KMS-11 (cell line): ENCODE measurements around the gene ERI3.
A peak's percentile ranks its signal among the peaks of the same experiment; 100 is the strongest.

ENCODE experiments used
- H2AFZ ChIP-seq: fragments of 200-600 bp; sonication (generic); 2 replicates; pipeline ENCODE4 v1.6.1; 2016; ENCODE audit warnings: antibody characterized with exemption, mixed run types, low read depth
- H3K27ac ChIP-seq: fragments of 200-600 bp; sonication (generic); 2 replicates; pipeline ENCODE4 v1.6.1; 2016; ENCODE audit warnings: mild to moderate bottlenecking, mixed run types
- H3K27me3 ChIP-seq: fragments of 200-600 bp; sonication (generic); 2 replicates; pipeline ENCODE4 v1.6.1; 2017; ENCODE audit warnings: mild to moderate bottlenecking, low read depth, mixed run types, moderate library complexity; ENCODE audit not compliant: insufficient read depth
- H3K36me3 ChIP-seq: fragments of 200-600 bp; sonication (generic); 2 replicates; pipeline ENCODE4 v1.6.1; 2017; ENCODE audit warnings: mild to moderate bottlenecking, mixed run types; ENCODE audit not compliant: insufficient read depth
- H3K4me1 ChIP-seq: fragments of 200-600 bp; sonication (generic); 2 replicates; pipeline ENCODE4 v1.6.1; 2016; ENCODE audit warnings: mild to moderate bottlenecking, low read depth, mixed run types; ENCODE audit not compliant: poor library complexity, severe bottlenecking
- H3K4me2 ChIP-seq: fragments of 200-600 bp; sonication (generic); 2 replicates; pipeline ENCODE4 v1.7.0; 2016; ENCODE audit warnings: mild to moderate bottlenecking, mixed run types
- H3K4me3 ChIP-seq: fragments of 200-600 bp; sonication (generic); IDR thresholded peaks from 2 replicates; pipeline ENCODE4 v1.6.1; 2017; ENCODE audit warnings: low read depth, low read length, mixed read lengths; ENCODE audit not compliant: insufficient read depth
- H3K79me2 ChIP-seq: fragments of 200-600 bp; sonication (generic); 2 replicates; pipeline ENCODE4 v1.6.1; 2016; ENCODE audit warnings: low read depth, mixed run types; ENCODE audit not compliant: insufficient read depth
- H3K9ac ChIP-seq: fragments of 200-600 bp; sonication (generic); 2 replicates; pipeline ENCODE4 v1.6.1; 2016; ENCODE audit warnings: mild to moderate bottlenecking, mixed run types
- H4K20me1 ChIP-seq: fragments of 200-600 bp; sonication (generic); 2 replicates; pipeline ENCODE4 v1.6.1; 2016; ENCODE audit warnings: mild to moderate bottlenecking, mixed run types; ENCODE audit not compliant: insufficient read depth
- TF ChIP-seq, protein P1 (sequence below): fragments of 200-600 bp; sonication (generic); conservative IDR thresholded peaks from 2 replicates; pipeline ENCODE4 v1.6.1; 2017; ENCODE audit warnings: low read depth, mild to moderate bottlenecking, antibody characterized with exemption, low read length, moderate library complexity, mixed read lengths

Gene ERI3

DNA sequence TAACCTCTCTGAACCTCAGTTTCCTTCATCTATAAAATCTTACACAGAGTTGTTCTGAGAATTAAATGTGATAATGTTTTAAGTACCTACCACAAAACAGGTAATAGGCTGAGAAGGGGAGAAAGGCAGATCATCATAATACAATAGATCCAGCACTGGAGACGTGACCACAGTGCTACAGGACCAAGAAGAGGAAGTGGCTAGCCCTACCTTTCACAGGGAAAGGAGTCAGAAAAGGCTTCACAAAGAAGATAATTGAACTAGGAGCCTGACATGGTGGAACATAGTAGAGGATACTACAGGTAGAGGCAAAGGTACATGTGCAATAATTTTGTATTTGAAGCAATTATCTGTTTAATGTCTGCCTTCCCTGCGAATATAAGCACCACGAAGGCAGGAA, 45.1 kb downstream of the ERI3 start:
- no peaks in the 10 kb centered on the region for H3K27me3 ChIP-seq
- no peaks in the 10 kb centered on the region for H3K79me2 ChIP-seq
- TF ChIP-seq, protein P1, sequence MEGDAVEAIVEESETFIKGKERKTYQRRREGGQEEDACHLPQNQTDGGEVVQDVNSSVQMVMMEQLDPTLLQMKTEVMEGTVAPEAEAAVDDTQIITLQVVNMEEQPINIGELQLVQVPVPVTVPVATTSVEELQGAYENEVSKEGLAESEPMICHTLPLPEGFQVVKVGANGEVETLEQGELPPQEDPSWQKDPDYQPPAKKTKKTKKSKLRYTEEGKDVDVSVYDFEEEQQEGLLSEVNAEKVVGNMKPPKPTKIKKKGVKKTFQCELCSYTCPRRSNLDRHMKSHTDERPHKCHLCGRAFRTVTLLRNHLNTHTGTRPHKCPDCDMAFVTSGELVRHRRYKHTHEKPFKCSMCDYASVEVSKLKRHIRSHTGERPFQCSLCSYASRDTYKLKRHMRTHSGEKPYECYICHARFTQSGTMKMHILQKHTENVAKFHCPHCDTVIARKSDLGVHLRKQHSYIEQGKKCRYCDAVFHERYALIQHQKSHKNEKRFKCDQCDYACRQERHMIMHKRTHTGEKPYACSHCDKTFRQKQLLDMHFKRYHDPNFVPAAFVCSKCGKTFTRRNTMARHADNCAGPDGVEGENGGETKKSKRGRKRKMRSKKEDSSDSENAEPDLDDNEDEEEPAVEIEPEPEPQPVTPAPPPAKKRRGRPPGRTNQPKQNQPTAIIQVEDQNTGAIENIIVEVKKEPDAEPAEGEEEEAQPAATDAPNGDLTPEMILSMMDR = no peak
- H3K9ac ChIP-seq = no peak overlapping the region
- no peak overlapping the region for H2AFZ ChIP-seq
- no peak overlapping the region for H3K27ac ChIP-seq
- H3K4me1 ChIP-seq = peaks cover 11% of the 10 kb centered on the region
- no peak overlapping the region for H3K4me2 ChIP-seq
- H4K20me1 ChIP-seq = no peaks in the 10 kb centered on the region
- H3K36me3 ChIP-seq = no peaks in the 10 kb centered on the region; the same call in 1 of the 2 replicates
- no peak overlapping the region for H3K4me3 ChIP-seq

- H4K20me1 ChIP-seq = no peaks in the 10 kb centered on the region
- H3K79me2 ChIP-seq = no peaks in the 10 kb centered on the region
- H3K36me3 ChIP-seq = no peaks in the 10 kb centered on the region; the same call in 1 of the 2 replicates
- H3K27ac ChIP-seq = 0 out of 2 replicates have a peak overlapping the region, but pooled peaks have one; percentile 6
- no peak overlapping the region for H2AFZ ChIP-seq
- H3K4me3 ChIP-seq = no peak overlapping the region
- TF ChIP-seq, protein P1 = no peak
- peaks cover 11% of the 10 kb centered on the region for H3K4me1 ChIP-seq
- H3K27me3 ChIP-seq = no peaks in the 10 kb centered on the region
- H3K4me2 ChIP-seq = no peak overlapping the region
- no peak overlapping the region for H3K9ac ChIP-seq
Measured at GRCh38 chr1:44305962-44306422, 49.1 kb downstream of the ERI3 start.

DNA sequence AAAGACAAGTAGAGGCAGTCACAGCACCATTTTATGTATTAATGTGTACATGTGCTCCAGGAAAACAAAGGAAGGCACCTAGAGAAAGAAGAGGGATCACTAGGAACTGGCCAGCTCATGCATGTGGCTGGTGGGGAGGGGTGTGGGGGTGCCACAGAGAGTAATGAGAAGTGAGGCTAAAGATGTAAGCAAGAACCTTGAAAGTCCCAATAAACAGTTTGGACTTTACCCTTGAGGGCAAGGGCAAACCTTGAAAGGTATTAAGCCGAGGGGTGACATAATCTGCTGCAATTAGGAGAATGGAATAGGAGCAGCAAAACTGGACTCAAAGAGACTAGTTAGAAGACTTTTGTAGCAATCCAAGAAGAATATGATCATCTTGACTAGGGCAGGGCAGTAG, 51.5 kb downstream of the ERI3 start:
- Histone ChIP-seq H3K27me3 (no peaks in the 10 kb centered on the region), H3K4me1 (peaks cover 11% of the 10 kb centered on the region), H3K79me2 (no peaks in the 10 kb centered on the region), H4K20me1 (no peaks in the 10 kb centered on the region), H2AFZ (no peak overlapping the region), H3K27ac (no peak overlapping the region), H3K36me3 (no peaks in the 10 kb centered on the region; the same call in 1 of the 2 replicates), H3K9ac (no peak overlapping the region), H3K4me3 (no peak overlapping the region), H3K4me2 (no peak overlapping the region)
- TF ChIP-seq, protein P1 = no peak

GRCh38 chr1:44302541-44302940, 52.5 kb downstream of the ERI3 start:
- TF ChIP-seq, protein P1 = no peak

More at GRCh38 chr1:44302541-44302940, 52.5 kb downstream of the ERI3 start:
- Histone ChIP-seq H3K9ac (no peak overlapping the region), H3K4me1 (peaks cover 11% of the 10 kb centered on the region), H3K27me3 (no peaks in the 10 kb centered on the region), H3K4me2 (no peak overlapping the region), H3K36me3 (no peaks in the 10 kb centered on the region; the same call in 1 of the 2 replicates), H2AFZ (no peak overlapping the region), H3K4me3 (no peak overlapping the region), H3K79me2 (no peaks in the 10 kb centered on the region), H3K27ac (no peak overlapping the region), H4K20me1 (no peaks in the 10 kb centered on the region)
